Stomach (tissue), 9 donors: ENCODE measurements around the gene CELF1. TPM values are rescaled to one million over a fixed set of nuclear protein-coding genes. Genes with fewer than 3 reads are reported as not detected.

ENCODE experiments used
- DNase-seq, 2 donors: peaks; one replicate each; pipeline versions ENCODE4 v3.0.0 to v3.0.0-alpha.2; 2013 to 2019
- H3K27ac ChIP-seq, 5 donors: fragments of 200-600 bp in 4 of 5; sonication (generic) in 4 of 5; one replicate each; pipeline ENCODE4 v1.5.1; 2013 to 2019; ENCODE audit warnings: mild to moderate bottlenecking in 1 of 5, moderate library complexity in 1 of 5
- H3K27me3 ChIP-seq, 3 donors: fragments of 200-600 bp; sonication (generic); one replicate each; pipeline ENCODE4 v1.5.1; 2017 to 2019; ENCODE audit warnings: mixed run types in 1 of 3
- H3K36me3 ChIP-seq, 4 donors: fragments of 200-600 bp; sonication (generic); 1 replicate in 3 of 4; 2 replicates in 1 of 4; pipeline ENCODE4 v1.5.1; 2016 to 2019
- H3K4me1 ChIP-seq, 4 donors: fragments of 200-600 bp; sonication (generic); one replicate each; pipeline ENCODE4 v1.5.1; 2016 to 2019
- H3K4me3 ChIP-seq, 4 donors: fragments of 200-600 bp; sonication (generic) in 3 of 4; one replicate each; pipeline ENCODE4 v1.5.1; 2016 to 2019; ENCODE audit warnings: mild to moderate bottlenecking in 1 of 4
- H3K9me3 ChIP-seq, 4 donors: fragments of 200-600 bp; sonication (generic); one replicate each; pipeline ENCODE4 v1.5.1; 2016 to 2019
- EP300 ChIP-seq: sonication (generic); formaldehyde crosslinking; IDR thresholded peaks from one replicate; pipeline ENCODE4 v1.6.1; 2017; ENCODE audit warnings: antibody characterized with exemption
- POLR2A ChIP-seq, 4 donors: fragments of 450-650 bp; IDR thresholded peaks; one replicate each; pipeline ENCODE4 v1.6.1; 2016; ENCODE audit warnings: antibody characterized with exemption in 4 of 4, control low read depth in 2 of 4, mild to moderate bottlenecking in 1 of 4, moderate library complexity in 1 of 4
- POLR2AphosphoS5 ChIP-seq, 3 donors: sonication (generic); formaldehyde crosslinking; IDR thresholded peaks; one replicate each; pipeline ENCODE4 v1.6.1; 2016; ENCODE audit warnings: antibody characterized with exemption in 3 of 3
- WGBS, 5 donors: extraction: QIAGEN DNeasy Blood & Tissue Kit in 3 of 5; methylation state at CpG; one replicate each; pipeline versions ENCODE4 v1.1.5 to v1.1.7; 2013 to 2018; 5-methylcytosine and 5-hydroxymethylcytosine counted together
- intact Hi-C: fragments of 100-400 bp; cut with DNase I; formaldehyde crosslinking; loops from one replicate; pipeline ENCODE4 v1.15.1; 2023; ENCODE audit warnings: low total_unique reads
- polyA plus RNA-seq, 3 donors: library from polyadenylated mRNA; stranded (reverse); fragments of 200-250 nt; gene quantifications; one replicate each; pipeline ENCODE4 v1.2.3, GENCODE V29; 2013
- total RNA-seq, 5 donors: library from RNA; depleted of rRNA; stranded (reverse); fragments of >200 nt; gene quantifications; one replicate each; pipeline versions ENCODE4 v1.1.0 to v1.2.3, GENCODE V29; 2014 to 2016
- TF ChIP-seq, protein P1 (sequence below), 7 experiments: fragments of 450-650 bp in 4 of 7; fragments of 200-600 bp in 3 of 7; sonication (generic) in 3 of 7; IDR thresholded peaks; one replicate each; pipeline ENCODE4 v1.5.1; 2016 to 2019; ENCODE audit warnings: antibody characterized with exemption in 7 of 7, control low read depth in 2 of 7, mild to moderate bottlenecking in 1 of 7
- donor health status: healthy with polysubstance abuse.
- donor health status: Bipolar disorder and iron deficiency.
- donor health status: healthy.

The CELF1 gene
- total and polyA plus RNA-seq, 8 donors, result 12.7 to 206 (median 54.4) TPM

DNA sequence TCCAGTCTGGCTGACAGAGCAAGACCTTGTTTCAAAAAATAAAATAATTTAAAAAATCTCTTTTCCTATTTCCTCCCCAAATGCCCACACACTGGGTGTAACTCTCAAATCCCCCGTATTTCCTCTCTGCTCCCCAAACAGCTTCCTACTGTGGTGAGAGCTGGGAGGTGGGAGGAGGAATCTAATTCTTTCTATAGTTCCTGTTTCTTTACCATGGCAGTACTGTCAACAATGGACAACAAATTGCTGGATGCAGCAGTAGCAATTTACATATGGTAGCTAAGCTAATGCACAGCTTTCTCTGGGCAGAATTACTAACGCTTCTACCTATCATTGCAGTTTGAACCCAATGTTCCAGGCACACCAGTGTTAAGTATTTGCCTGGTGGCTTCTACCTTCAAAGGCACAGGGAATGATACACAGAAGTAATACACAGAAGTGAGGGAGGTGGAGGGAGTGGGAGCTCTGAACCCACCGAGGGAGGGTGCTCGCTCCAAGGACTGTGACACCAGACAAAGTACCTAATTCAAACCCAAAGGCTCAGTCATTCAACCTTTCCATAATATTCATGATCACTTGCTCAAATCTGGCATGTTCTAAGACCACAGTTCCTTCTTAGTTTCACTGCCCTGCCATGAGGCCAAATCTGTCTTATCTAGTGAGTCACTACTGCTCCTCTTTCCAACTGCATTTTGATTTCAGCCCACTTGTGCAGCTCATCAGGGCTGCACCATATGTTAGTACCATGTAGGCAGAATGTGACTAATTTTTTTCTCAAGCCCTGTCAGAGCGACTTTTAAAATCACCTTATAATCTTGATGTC lies 37.9 kb downstream of the CELF1 start:
- TF ChIP-seq EP300 (no peak), POLR2A (IDR thresholded peaks at IDR 0.05) (no peak), POLR2AphosphoS5 (IDR thresholded peaks at IDR 0.05) (no peak)
- TF ChIP-seq, protein P1, sequence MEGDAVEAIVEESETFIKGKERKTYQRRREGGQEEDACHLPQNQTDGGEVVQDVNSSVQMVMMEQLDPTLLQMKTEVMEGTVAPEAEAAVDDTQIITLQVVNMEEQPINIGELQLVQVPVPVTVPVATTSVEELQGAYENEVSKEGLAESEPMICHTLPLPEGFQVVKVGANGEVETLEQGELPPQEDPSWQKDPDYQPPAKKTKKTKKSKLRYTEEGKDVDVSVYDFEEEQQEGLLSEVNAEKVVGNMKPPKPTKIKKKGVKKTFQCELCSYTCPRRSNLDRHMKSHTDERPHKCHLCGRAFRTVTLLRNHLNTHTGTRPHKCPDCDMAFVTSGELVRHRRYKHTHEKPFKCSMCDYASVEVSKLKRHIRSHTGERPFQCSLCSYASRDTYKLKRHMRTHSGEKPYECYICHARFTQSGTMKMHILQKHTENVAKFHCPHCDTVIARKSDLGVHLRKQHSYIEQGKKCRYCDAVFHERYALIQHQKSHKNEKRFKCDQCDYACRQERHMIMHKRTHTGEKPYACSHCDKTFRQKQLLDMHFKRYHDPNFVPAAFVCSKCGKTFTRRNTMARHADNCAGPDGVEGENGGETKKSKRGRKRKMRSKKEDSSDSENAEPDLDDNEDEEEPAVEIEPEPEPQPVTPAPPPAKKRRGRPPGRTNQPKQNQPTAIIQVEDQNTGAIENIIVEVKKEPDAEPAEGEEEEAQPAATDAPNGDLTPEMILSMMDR (IDR thresholded peaks at IDR 0.05), result no peak
- peak overlapping the region in 2 of 5 donors; percentile 11 to 61 for H3K27ac ChIP-seq
- peaks cover 0 to 6% (median 0%) of the 10 kb centered on the region in 4 donors for H3K36me3 ChIP-seq
- intact Hi-C loops, result no loop called here
- H3K4me3 ChIP-seq, result no peak overlapping the region
- DNase-seq, result peak in 1 of 2 donors; percentile 46
- H3K4me1 ChIP-seq, result peaks cover 62 to 100% (median 83%) of the 10 kb centered on the region in 4 donors
- H3K27me3 ChIP-seq, result no peaks in the 10 kb centered on the region
- H3K9me3 ChIP-seq, result no peaks in the 10 kb centered on the region
- WGBS, 5 donors, result 65 to 80% (median 74%) methylated on average over 5 of the region's 5 CpGs

DNA sequence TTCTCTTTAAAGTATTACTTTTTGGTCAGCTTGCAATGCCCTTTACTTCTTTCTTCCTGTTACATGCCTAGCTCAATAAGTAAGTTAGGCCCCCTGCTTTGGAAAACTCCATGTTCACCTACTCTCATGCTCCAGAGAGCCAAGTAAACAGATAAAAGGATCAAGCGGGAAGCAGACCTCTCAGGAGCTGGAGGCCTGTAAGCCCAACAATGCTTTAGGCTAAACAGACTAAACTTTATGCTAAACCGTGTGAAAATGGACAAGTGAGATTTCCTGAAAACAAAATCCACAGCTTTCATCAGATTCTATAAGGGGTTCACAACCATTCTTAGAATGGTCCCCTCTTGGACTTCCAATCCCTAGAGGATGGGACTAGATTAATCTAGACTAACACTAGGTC lies 40.2 kb downstream of the CELF1 start:
- H3K9me3 ChIP-seq, result no peaks in the 10 kb centered on the region
- TF ChIP-seq POLR2A (IDR thresholded peaks at IDR 0.05) (no peak), EP300 (no peak), POLR2AphosphoS5 (IDR thresholded peaks at IDR 0.05) (no peak)
- TF ChIP-seq, protein P1 (IDR thresholded peaks at IDR 0.05), result no peak
- peaks cover 63 to 100% (median 86%) of the 10 kb centered on the region in 4 donors for H3K4me1 ChIP-seq
- H3K4me3 ChIP-seq, result no peak overlapping the region
- no peak for DNase-seq
- no peaks in the 10 kb centered on the region for H3K36me3 ChIP-seq
- 23 to 48% (median 29%) methylated on average over 2 of the region's 2 CpGs for WGBS, 5 donors
- H3K27ac ChIP-seq, result peak overlapping the region in 4 of 5 donors; percentile 38 to 69 (median 52)
- no peaks in the 10 kb centered on the region for H3K27me3 ChIP-seq
- intact Hi-C loops, result no loop called here

DNA sequence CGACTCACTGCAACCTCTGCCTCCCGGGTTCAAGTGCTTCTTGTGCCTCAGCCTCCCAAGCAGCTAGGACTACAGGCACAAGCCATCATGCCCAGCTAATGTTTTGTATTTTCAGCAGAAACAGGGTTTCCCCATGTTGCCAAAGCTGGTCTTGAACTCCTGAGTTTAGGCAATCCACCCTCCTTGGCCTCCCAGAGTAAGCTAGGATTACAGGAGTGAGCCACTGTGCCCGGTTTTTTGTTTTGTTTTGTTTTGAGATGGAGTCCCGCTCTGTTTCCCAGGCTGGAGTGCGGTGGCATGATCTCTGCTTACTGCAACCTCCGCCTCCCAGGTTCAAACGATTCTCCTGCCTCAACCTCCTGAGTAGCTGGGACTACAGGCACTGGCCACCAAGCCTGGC lies 41.0 kb downstream of the CELF1 start:
- Histone ChIP-seq H3K27ac (peak overlapping the region in 2 of 5 donors; percentile 9 to 23), H3K4me3 (no peak overlapping the region), H3K9me3 (no peaks in the 10 kb centered on the region), H3K27me3 (no peaks in the 10 kb centered on the region), H3K36me3 (no peaks in the 10 kb centered on the region), H3K4me1 (peaks cover 63 to 100% (median 86%) of the 10 kb centered on the region in 4 donors)
- no peak for DNase-seq
- TF ChIP-seq POLR2A (IDR thresholded peaks at IDR 0.05) (no peak), POLR2AphosphoS5 (IDR thresholded peaks at IDR 0.05) (no peak), EP300 (no peak)
- TF ChIP-seq, protein P1 (IDR thresholded peaks at IDR 0.05), result no peak
- WGBS, 5 donors, result 80 to 89% (median 86%) methylated on average over 7 of the region's 7 CpGs
- intact Hi-C loops, result no loop called here

DNA sequence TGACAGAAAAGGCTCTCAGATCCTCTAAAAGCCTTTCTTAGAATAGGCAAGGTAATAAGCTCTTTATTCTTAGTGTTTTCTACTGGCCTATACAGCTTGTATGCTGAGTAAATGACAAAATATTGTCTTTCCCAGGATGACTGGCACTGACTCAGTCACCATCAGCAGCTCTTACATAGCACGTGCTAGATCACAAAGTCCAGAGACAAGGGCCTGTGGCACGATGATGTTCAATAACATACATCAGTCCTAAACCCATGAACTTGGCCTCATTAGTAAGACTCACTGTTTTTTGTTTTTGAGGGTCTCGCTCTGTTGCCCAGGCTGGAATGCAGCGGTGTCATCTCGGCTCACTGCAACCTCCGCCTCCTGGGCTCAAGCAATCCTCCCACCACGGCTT lies 42.7 kb downstream of the CELF1 start:
- Histone ChIP-seq H3K4me1 (peaks cover 54 to 96% (median 80%) of the 10 kb centered on the region in 4 donors), H3K36me3 (no peaks in the 10 kb centered on the region), H3K4me3 (no peak overlapping the region), H3K9me3 (no peaks in the 10 kb centered on the region), H3K27ac (peak overlapping the region in 4 of 5 donors; percentile 68 to 90 (median 76)), H3K27me3 (no peaks in the 10 kb centered on the region)
- TF ChIP-seq, protein P1 (IDR thresholded peaks at IDR 0.05), result no peak
- no peak for TF ChIP-seq EP300
- TF ChIP-seq POLR2AphosphoS5 (IDR thresholded peaks at IDR 0.05), result no peak
- intact Hi-C loops, result no loop called here
- WGBS, 5 donors, result 87 to 93% (median 92%) methylated on average over 7 of the region's 7 CpGs
- DNase-seq, result no peak
